PFSK-1 (cell line): ENCODE results near the gene NUP43.

Source experiments
- FOXP2 ChIP-seq: optimal IDR thresholded peaks from 2 replicates; pipeline ENCODE3; 2011; ENCODE audit warnings: borderline replicate concordance, control low read depth, inconsistent platforms; ENCODE audit not compliant: insufficient read depth; ENCODE audit errors: extremely low read length, extremely low read depth
- POLR2AphosphoS5 ChIP-seq: IDR thresholded peaks from 2 replicates; pipeline ENCODE4 v1.6.1; 2012; ENCODE audit warnings: low read depth, mild to moderate bottlenecking, control low read depth, low read length, moderate library complexity
- REST ChIP-seq, 2 experiments: IDR thresholded peaks; 2 replicates each; pipeline versions ENCODE4 v1.6.1 to v1.8.0; 2011 to 2012; ENCODE audit warnings: low read depth in 2 of 2, low read length in 2 of 2, control low read depth in 1 of 2, inconsistent platforms in 1 of 2, mild to moderate bottlenecking in 1 of 2, moderate library complexity in 1 of 2; ENCODE audit not compliant: insufficient read depth in 1 of 2
- SIN3A ChIP-seq: IDR thresholded peaks from 2 replicates; pipeline ENCODE4 v1.6.1; 2012; ENCODE audit warnings: mild to moderate bottlenecking, low read length, moderate library complexity, borderline replicate concordance; ENCODE audit not compliant: insufficient read depth
- TAF1 ChIP-seq: IDR thresholded peaks from 2 replicates; pipeline ENCODE4 v1.6.1; 2012; ENCODE audit warnings: low read length, control low read depth, borderline replicate concordance; ENCODE audit not compliant: insufficient read depth

NUP43 gene

GRCh38 chr6:149714442-149714841 lies 31.9 kb downstream of the NUP43 start:
- TF ChIP-seq TAF1 (no peak), REST (IDR thresholded peaks at IDR 0.05; ENCODE audit: insufficient read depth in 1 of 2, low read depth in 2 of 2, low read length in 2 of 2) (no peak), FOXP2 (no peak), SIN3A (no peak), POLR2AphosphoS5 (no peak)

GRCh38 chr6:149711711-149712110 lies 34.6 kb downstream of the NUP43 start:
- TF ChIP-seq REST (IDR thresholded peaks at IDR 0.05; ENCODE audit: insufficient read depth in 1 of 2, low read depth in 2 of 2, low read length in 2 of 2) (no peak), TAF1 (no peak), POLR2AphosphoS5 (no peak), FOXP2 (no peak), SIN3A (no peak)

- TF ChIP-seq SIN3A (no peak), POLR2AphosphoS5 (no peak), REST (IDR thresholded peaks at IDR 0.05; ENCODE audit: insufficient read depth in 1 of 2, low read depth in 2 of 2, low read length in 2 of 2) (no peak), FOXP2 (no peak), TAF1 (no peak)
These were observed 44.6 kb downstream of the NUP43 start for GRCh38 chr6:149701714-149702113.

GRCh38 chr6:149699150-149699549 lies 47.2 kb downstream of the NUP43 start:
- TF ChIP-seq TAF1 (no peak), SIN3A (no peak), REST (IDR thresholded peaks at IDR 0.05; ENCODE audit: insufficient read depth in 1 of 2, low read depth in 2 of 2, low read length in 2 of 2) (no peak), FOXP2 (no peak), POLR2AphosphoS5 (no peak)

GRCh38 chr6:149698175-149698574 lies 48.2 kb downstream of the NUP43 start:
- TF ChIP-seq TAF1 (no peak), POLR2AphosphoS5 (no peak), SIN3A (no peak), REST (IDR thresholded peaks at IDR 0.05; ENCODE audit: insufficient read depth in 1 of 2, low read depth in 2 of 2, low read length in 2 of 2) (no peak), FOXP2 (no peak)
